ACHN (cell line): ENCODE results near the gene PI4KA.
"Not testable (repeated sequence)": the region's sequence is repeated elsewhere in the genome, so short reads cannot be mapped to it uniquely, and the experiment has no call there.

Experiments used
- DNase-seq: peaks from one replicate; pipeline ENCODE4 v3.0.0-alpha.2; 2015
- in situ Hi-C: cut with HindIII; loops from 2 replicates; pipeline ENCODE4 v1.10.0; 2017; ENCODE audit warnings: low sequenced_read_pairs, low pct_ligation_motif_present, low pct_unique_long_range_greater_than_20kb

PI4KA gene

DNA sequence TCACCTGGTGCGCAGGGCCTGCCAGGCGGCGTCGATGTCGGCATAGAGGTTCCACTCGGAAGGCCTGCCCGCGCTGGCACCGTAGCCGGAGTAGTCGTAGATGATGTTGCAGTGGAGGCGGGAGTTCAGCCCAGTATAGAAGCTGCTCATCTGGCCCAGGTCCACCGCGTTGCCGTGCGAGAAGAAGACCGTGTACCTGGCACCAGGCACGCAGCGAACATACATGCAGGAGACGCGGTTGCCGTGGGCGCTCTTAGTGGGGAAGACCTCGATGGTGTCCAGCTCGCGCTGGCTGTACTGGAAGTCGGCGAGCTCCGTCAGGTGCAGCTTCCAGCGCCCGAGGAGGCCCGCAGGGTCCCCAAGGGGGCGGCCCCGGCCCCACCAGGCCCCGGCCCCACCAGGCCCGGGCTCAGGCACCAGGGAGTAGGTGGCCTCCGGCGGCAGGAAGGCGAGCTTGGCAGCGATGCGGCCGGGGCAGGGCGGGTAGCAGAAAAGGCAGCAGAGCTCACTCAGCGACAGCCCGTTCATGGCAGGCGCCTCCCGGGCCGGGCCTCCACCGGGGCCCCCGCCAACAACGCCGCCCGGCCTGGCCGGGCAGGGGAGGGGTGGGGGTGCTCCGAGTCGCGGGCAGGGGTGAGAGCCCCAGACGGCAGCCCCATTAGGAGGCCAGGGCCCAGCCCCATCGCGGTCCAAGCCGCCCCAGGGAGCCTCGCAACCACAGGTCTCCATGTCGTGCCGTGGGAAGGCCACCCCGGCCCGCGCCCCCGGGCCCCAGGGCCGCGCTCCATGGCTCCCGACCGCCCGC lies 188.0 kb downstream of the PI4KA start:
- DNase-seq, in situ Hi-C loops: not testable (repeated sequence)

DNA sequence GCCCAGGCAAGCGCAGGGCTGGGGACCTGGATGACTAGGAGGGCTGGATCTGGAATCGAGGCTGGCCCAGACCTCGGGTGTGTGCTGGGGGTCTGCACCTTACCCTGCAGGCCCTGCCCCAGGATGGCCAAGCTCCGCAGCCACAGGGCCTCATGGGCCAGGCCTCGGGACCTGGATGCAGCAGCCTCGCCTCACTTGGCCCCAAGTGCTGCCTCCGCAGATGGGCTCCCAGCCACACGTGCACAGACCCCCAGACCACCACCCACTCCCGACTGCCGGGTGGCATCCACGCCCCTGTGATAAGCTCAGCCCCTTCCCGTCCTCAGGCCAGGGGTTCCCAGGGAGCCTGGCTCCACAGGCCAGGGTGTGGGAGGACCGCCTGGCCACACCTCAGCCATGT lies 188.7 kb downstream of the PI4KA start:
- in situ Hi-C loops = not testable (repeated sequence)

DNA sequence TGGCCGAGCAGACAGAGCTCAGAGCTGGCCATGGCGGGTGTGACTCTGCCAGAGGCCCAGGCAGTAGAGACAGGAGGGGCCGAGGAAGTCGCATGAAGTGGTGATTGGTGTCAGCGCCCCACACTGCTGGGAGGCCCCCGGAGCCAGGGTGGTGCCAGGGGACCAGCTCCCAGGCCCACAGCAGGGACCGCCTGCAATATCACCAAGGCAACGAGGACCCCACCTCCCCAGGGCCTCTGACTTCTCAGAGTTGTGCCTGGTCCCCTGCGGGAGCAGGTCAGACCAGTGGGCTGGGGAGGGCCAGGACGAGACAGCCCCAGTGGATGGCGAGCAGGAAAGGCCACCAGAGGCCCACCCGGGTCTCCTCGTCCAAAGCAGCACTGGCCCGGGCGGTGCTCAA lies 189.1 kb downstream of the PI4KA start:
- DNase-seq, in situ Hi-C loops: not testable (repeated sequence)

More for the DNA sequence above, 188.7 kb downstream of the PI4KA start:
- DNase-seq = not testable (repeated sequence)

DNA sequence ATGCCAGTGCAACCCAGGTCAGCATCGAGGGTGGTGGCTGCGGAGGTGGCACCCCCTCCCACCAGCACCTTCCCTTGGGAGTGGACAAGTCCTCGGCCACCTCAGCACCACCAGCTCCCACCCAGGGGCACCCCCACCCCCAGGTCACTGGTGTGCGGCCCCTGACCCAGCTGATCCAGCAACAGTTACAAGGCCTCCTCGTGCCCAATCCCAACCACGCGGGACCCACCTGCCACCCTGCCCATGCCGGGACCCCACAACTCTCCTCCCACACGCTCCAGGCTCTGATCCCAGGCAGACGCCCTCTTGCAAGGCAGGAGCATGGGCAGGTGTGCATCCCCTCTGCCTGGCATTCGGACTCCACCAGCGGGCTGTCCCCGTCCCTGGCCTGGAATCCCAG lies 189.8 kb downstream of the PI4KA start:
- in situ Hi-C loops, DNase-seq: not testable (repeated sequence)

DNA sequence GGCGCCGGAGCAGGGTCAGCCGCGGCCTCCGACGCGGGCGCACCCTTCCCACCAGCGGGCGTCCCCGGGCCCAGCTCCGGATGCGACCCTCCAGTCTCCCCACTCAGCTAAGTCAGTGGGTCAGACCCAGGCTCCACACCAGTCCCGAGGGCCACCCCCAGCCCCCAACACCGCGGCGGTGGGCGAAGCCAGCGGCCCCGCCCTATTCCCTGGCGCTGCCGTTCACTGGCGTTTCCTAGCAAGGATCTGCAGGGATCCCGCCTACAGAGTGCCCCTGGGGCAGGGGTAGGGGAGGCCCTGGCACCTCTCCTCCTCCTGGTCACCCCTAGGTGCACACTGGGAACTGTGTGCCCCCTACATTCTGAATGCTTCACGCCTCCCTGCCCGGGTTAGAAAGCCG lies 190.4 kb downstream of the PI4KA start:
- in situ Hi-C loops, DNase-seq: not testable (repeated sequence)

DNA sequence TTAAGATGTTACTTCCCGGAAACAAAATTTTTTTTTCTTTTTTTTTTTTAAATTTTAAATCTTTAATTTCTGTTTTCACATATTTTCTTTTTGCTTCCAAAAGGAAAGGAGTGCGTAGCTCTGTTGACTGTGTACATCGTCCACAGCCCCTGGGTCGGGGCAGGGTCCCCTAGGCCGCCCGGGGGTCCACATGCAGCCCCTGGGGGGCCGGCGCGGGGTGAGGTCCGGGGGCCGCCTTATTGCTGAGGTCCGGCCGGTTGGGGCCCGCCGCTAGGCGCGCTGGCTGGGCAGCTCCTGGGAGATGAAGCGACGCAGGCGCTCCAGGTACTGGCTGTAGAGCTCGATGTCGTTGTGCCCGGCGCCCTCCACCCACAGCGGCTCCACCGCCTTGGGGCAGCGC lies 191.1 kb downstream of the PI4KA start:
- DNase-seq, in situ Hi-C loops: not testable (repeated sequence)

DNA sequence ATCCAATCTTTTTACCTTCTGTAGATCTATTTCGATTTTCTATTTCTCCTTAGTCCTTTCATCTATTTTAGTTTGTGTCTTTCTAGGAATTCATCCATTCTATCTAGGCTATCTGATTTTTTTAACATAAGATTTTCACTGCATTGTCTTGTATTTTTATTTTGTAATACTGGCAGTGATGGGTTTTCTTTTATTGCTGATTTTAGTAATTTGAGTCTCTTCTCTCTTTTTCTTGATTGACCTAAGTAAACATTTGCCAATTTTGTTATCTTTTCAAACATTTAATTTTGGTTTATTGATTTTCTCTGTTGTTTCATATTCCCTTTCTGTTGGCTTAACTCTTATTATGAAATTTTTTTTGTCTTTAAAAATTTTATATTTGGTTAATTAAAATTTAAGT lies 192.1 kb downstream of the PI4KA start:
- in situ Hi-C loops = no loop called here
- no peak for DNase-seq

DNA sequence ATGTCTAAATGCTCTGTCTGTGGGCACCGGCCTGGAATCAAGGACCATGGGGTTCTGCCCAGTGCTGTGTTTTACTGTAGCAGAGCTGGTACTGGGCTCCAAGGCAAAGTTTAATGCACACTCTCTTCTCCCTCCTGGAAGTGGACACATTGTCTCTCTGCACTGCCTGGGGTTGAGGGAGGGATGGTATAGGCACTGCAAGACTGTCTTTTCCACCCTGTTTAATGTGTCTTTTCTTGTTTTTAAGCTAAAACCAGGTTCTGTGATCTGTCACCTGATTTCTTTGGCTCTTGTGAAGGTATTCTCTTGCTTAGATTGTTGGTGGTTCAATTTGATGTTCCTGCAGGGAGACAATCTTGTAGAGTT lies 194.0 kb downstream of the PI4KA start:
- DNase-seq = no peak
- in situ Hi-C loops = no loop called here

DNA sequence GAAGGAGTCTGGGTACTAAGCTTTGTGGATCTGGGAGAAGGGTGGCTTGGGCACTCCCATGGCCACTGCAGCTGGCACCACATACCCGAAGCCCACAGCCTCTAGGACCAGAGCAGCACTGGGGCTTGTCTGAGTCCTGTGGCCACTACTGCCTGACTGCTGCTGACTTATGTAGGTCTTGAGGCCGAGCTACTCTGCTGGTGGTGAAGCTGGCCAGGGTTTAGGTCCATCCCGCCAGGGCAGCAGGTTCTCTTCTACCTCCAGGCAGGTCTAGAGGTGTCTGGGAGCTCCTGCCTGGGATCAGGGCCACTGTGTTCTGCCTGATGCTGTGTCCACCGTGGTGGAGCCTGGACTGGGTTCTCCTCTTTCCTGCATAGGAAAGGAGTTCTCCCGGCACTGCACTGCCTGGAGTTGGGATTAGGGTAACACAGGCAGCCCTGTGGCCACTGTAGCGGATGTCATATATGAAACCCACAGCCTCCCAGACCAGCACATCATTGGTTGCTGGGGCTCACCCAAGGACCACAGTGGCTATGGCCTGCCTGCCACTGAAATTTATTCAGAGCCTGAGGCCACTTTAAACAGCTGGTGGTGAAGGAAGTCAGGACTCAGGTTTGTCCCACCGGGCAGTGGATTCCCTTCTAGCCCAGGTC lies 194.5 kb downstream of the PI4KA start:
- in situ Hi-C loops = no loop called here
- no peak for DNase-seq

DNA sequence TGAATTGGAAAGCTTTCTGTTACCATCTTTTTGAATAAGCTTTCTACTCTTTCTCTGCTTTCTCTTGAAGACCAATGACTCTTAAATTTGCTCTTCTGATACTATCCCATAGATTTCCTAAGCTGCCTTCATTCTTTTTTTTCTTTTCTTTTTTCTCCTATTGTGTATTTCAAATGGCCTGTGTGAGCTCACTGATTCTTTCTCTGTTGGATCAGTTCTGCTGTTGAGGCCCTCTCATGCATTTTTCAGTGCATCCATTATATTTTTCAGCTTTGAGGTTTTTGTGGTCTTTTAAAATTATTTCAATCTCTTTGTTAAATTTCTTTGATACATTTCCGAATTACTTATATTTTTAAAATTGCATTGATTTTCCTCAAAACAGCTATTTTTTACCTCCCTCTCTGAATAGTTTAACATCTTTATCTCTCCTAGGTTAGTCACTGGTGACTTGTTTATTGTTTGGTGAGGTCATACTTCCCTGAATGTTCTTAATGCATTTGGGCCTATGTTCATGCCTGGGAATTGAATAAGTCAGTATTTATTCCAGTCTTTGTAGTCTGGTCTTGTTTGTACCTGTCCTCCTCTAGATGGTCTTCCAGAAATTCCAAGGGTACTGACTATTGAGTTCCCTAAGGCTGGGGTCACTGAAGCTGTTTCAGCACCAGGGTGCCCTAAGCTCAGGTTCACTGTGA lies 195.3 kb downstream of the PI4KA start:
- in situ Hi-C loops = no loop called here
- no peak for DNase-seq

DNA sequence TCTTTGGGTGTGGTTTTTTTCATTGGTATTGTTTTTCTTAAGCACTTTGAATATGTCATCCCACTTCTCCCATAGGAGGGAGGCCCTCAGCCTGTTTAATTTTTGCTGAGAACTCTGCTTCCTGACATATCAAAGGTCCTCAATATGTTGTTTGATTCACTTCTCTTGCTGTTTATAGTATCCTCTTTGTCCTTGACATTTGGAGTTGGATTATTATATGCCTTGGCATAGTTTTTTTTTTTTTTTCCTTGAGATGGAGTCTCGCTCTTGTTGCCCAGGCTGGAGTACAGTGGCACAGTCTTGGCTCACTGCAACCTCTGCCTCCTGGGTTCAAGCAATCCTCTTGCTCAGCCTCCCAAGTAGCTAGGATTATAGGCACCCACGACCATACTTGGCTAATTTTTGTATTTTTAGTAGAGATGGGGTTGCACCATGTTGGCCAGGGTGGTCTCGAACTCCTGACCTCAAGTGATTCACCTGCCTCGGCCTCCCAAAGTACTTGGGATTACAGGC lies 196.0 kb downstream of the PI4KA start:
- DNase-seq, in situ Hi-C loops: not testable (repeated sequence)

DNA sequence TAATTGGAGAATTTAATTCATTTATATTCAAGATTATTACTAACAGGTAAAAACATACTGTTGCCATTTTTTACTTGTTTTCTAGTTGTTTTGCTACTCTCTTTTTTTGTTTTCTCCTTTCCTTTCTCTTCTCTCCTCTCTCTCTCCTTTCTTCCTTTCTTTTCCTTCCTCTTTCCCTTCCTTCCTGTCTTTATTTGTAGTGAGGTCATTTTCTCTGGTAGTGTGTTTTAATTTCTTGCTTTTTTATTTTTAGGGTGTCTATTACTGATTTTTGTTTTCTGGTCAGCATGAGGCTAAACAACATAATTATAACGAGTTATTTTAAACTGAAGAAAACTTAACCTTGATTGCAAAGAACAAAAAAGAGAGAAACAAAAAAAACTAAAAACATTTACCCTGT lies 197.1 kb downstream of the PI4KA start:
- no peak for DNase-seq
- in situ Hi-C loops = no loop called here

DNA sequence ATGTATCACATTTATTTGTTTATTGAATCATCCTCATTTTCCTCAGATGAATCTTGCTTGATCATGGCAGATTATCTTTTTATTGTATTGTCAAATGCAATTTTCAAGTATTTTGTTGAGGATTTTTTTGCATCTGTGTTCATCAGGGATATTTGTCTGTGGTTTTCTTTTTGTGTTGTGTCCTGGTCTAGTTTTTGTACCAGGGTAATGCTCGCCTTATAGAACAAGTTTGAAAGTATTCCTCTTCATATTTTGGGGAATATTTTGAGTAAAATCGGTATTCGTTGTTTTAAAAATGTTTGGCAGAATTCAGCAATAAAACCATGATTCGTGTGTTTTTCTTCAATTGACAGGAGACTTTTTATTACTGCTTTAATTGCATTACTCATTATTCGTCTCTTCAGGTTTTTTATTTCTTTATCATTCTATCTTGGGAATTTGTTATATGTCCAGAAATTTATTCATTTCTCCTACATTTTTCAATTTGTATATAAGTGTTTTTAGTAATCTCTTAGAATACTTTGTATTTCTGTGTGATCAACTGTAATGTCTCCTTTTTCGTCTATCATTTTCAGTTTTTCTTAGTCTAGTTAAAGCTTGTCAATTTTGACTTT lies 198.1 kb downstream of the PI4KA start:
- in situ Hi-C loops = no loop called here
- DNase-seq = no peak

DNA sequence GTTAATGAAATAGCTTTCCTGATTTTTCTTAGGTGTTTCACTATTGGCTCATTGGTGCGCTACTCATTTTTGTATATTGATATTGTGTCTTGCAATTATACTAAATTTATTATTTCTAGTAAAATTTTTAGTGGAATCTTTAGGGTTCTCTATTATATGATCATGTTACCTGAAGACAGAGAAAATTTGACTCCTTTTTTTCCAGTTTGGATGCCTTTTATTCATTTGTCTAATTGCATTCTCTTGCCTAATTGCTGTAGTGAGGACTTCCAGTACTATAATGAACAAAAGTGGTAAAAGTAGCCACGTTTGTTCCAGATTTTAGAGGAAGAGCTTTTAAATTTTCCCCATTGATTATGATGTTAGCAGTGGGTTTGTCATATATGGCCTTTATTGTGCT lies 198.7 kb downstream of the PI4KA start:
- in situ Hi-C loops = no loop called here
- DNase-seq = no peak

DNA sequence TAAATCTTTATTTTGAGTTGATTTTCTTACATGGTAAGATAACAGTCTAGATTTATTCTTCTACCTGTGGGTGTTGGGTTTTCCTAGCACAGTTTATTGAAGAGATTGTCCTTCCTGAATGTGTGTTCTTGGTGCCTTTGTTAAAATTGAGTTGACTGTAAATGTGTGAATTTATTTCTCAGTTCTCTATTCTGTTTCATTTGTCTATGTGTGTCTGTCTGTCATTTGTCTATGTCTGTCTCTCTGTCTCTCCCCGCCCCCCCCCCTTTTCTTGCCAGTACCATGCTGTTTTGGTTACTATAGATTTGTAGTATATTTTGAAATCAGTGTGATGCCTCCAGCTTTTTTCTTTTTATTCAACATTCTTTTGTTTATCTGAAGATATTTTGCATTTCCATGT lies 199.4 kb downstream of the PI4KA start:
- in situ Hi-C loops = no loop called here
- no peak for DNase-seq

DNA sequence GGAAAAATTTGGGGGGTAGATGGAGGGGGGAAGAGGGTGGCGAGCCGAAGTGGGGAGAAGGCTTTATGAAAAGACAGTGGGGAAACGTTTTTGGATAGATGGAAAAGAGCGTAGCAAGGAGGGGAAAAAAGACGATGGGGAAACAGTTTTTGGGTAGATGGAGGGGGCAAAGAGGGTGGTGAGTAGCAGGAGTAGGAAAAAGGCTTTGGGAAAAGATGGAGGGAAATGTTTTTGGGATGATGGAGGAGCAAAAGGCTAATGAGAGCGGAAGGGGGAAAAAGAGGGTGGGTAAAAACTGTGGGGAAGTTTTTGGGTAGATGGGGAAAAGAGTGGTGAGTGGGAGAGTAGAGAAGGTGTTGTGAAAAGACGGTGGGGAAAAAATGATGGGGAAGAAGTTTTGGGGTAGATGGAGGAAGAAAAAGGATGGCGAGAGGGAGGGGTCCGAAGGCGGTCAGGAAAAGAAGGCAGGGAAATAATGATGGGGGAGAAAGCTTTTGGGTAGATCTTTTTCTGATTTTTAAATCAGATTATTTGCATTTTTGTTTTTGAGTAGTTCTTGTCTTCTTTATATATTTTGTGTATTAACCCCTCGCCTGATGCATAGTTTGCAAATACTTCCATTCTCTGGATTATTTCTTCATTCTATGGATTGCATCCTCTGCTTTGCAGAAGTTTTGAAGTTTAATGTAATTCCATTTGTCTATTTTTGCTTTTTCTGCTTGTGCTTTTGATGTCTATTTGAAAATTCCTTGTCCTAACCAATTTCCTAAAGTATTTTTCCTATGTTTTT lies 200.0 kb downstream of the PI4KA start:
- no peak for DNase-seq
- in situ Hi-C loops = no loop called here

DNA sequence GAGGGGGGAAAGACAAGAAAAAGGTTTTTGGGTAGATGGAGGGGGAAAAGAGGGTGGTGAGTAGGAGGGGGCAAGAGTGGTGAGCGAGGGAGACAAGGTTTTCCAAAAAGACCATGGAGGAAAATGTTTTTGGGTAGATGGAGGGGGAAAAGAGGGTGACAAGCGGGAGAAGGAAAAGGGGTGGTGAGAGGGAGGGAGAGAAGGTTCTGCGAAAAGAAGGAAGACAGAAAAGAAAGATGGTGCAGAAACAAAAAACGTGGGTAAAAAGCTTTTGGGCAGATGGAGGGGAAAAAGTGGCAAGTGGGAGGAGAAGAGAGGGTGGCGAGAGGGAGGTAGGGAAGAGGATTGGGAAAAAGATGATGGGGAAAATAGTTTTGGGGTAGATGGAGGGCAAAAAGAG lies 200.6 kb downstream of the PI4KA start:
- in situ Hi-C loops = no loop called here
- no peak for DNase-seq
